ENCODE data around the gene ATAD3B.
"Not testable (repeated sequence)": the region's sequence is repeated elsewhere in the genome, so short reads cannot be mapped to it uniquely, and the experiment has no call there.

ATAD3B gene, protein sequence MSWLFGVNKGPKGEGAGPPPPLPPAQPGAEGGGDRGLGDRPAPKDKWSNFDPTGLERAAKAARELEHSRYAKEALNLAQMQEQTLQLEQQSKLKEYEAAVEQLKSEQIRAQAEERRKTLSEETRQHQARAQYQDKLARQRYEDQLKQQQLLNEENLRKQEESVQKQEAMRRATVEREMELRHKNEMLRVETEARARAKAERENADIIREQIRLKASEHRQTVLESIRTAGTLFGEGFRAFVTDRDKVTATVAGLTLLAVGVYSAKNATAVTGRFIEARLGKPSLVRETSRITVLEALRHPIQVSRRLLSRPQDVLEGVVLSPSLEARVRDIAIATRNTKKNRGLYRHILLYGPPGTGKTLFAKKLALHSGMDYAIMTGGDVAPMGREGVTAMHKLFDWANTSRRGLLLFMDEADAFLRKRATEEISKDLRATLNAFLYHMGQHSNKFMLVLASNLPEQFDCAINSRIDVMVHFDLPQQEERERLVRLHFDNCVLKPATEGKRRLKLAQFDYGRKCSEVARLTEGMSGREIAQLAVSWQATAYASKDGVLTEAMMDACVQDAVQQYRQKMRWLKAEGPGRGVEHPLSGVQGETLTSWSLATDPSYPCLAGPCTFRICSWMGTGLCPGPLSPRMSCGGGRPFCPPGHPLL

DNA sequence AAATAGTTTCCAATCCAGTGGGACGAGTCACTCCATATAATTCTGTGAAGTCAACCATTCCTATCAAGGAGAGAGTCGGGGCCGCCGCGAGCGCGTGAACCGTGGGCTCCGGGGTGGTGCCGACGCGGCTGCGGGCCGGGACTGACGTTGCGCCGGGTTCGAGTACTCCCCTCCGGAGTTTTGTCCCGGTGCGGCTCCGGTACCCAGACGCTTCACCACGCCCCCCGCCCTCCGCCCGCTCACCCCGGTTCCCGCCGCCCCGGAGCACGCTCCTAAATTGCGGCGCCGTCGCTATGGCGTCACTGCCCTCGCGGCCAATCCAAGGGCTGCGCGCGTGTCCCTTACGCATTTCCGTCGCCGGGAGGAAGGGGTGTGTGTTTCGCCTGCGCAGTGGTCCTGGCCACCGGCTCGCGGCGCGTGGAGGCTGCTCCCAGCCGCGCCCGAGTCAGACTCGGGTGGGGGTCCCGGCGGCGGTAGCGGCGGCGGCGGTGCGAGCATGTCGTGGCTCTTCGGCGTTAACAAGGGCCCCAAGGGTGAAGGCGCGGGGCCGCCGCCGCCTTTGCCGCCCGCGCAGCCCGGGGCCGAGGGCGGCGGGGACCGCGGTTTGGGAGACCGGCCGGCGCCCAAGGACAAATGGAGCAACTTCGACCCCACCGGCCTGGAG is at the start of gene ATAD3B:
ATAD3B (plus strand) TSS at position 377 of the 664 bp plus-strand sequence; CDS start at position 497, 120 bp downstream.
- in situ Hi-C loops (cut with MboI; ENCODE audit: low sequenced_read_pairs), result no loop called here

DNA sequence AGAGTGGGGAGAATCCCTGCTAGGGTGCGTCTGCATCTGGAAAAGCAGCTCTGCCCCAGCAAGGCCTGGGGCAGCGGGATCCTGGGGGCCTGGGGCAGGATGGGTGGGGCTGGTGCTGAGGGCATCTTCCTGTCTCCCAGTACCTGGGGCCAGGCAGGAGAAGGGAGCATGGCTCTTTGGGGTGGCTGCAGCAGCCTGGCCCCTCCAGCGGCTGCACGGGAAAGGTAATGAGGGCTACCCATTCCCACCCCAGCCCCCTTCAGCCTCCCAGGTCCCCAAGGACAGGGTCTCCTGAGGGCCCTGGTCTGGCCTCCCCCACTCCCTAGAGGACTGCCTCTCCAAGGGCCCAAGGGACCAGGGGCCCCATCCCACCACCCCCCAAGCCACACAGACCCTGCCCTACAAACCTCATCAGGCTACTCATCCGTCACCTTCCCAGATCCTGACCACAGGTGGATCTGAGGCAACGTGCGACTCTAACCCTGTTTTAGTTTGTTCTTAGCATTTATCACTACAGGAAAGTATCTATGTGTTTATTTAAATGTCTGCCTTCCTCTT is 49.6 kb upstream of the ATAD3B start:
- in situ Hi-C loops (cut with MboI; ENCODE audit: low sequenced_read_pairs), result no loop called here

DNA sequence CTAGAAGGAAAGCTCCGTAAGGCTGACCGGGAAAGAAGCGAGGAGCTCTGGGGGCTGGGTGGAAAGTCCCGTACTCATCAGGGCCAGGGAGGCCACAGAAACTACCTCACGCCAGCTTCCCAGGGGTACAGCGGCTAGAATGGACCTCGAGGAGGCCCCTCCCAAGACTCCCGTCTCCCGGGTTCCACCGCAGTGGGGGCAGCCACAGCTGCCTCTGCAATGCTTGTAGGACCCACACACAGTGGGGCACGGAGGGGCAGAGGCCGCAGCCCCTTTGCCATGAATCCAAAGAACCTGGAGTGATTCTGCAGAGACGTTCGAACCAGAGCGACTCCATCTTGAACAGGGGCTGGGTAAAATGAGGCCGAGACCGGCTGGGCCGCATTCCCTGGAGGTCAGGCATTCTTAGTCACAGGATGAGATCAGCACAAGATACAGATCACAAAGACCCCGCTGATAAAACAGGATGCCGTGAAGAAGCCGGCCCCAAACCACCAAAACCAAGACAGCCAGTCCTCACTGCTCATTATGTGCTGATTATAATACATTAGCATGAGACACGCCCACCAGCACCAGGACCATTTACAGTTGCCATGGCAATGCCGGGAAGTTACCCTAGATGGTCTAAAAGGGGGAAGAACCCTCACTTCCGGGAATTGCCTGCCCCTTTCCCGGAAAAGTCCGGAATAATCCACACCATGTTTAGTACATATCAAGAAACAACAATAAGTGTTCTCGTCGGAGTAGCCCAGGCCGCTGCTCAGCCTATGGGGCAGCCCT is 48.9 kb upstream of the ATAD3B start:
- in situ Hi-C loops (cut with MboI; ENCODE audit: low sequenced_read_pairs), result no loop called here

DNA sequence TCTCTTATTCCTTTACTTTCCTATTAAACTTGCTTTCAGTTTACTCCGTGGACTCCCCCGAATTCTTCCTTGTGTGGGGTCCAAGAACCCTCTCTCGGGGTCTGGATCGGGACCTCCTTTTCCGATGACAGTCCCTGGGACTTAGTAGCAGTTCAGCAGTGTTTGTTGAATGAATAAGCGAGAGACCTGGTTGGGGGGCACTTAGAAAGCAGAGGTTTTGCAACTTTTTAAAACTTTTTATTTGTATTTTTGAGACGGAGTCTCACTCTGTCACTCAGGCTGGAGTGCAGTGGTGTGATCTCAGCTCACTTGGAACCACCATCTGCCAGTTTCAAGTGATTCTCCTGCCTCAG is 48.3 kb upstream of the ATAD3B start:
- in situ Hi-C loops (cut with MboI; ENCODE audit: low sequenced_read_pairs), result no loop called here

DNA sequence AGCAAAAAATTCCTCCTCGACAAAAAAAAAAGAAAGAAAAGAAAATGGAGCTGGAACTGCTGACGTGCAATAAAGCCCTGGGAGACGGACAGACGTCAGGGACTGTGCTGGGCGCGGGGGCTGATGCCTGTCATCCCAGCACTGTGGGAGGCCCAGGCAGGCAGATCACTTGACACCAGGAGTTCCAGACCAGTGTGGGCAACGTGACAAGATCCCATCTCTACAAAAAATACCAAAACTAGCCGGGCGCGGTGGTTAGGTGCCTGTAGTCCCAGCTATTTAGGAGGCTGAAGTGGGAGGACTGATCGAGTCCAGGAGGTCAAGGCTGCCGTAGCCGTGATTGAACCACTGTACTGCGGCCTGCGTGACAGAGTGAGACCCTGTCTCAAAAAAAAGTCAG is 46.9 kb upstream of the ATAD3B start:
- in situ Hi-C loops (cut with MboI; ENCODE audit: low sequenced_read_pairs), result no loop called here

DNA sequence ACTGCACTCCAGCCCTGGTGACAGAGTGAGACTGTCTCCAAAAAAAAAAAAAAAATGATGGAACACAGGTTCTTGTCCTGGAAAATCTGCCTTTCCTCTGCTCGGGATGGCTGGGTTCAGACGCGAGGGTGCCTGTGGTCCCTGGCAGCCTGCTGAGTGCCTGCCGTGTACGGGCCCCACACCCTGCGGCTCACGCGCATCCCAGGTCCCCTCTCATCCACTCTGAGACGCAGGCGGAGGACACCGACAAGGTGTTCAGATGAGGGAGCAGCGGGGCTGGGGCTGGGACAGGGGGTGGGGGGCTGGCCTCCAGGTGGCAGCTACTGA is 46.2 kb upstream of the ATAD3B start:
- in situ Hi-C loops (cut with MboI; ENCODE audit: low sequenced_read_pairs), result no loop called here

DNA sequence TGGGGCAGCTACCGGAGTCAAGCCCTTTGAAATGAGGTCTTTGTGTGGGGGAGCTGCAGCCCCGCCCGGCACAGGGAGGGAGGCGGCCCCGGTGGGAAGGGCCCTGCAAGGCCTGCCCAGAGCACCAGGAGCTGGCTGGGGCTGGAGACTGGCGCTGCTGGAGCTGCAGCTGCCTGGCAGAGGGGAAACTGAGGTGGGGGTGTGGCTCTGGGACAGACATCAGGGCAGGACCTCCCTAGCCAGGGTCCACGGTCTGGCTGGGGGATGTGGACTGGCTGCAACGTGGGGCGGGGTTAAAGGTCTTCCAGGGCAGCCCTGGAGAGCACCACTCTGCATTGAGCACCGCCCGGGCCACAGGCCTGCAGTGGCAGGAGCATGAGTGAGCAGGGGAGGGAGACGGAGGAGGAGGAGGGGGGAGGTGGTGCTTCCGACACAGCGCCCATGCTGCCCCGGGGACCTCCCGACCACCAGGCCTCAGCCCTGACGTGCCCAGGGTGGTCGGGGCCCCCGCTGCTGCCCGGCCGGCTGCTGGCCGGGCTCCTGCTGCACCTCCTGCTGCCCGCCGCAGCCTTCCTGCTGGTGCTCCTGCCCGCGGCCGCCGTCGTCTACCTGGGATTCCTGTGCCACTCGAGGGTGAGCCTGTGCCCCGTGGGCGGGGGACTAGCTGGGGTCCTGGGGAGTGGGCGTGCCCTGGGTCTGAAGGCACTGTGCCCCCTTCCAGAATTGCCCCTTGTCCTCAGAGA is 45.6 kb upstream of the ATAD3B start:
- in situ Hi-C loops (cut with MboI; ENCODE audit: low sequenced_read_pairs), result no loop called here

DNA sequence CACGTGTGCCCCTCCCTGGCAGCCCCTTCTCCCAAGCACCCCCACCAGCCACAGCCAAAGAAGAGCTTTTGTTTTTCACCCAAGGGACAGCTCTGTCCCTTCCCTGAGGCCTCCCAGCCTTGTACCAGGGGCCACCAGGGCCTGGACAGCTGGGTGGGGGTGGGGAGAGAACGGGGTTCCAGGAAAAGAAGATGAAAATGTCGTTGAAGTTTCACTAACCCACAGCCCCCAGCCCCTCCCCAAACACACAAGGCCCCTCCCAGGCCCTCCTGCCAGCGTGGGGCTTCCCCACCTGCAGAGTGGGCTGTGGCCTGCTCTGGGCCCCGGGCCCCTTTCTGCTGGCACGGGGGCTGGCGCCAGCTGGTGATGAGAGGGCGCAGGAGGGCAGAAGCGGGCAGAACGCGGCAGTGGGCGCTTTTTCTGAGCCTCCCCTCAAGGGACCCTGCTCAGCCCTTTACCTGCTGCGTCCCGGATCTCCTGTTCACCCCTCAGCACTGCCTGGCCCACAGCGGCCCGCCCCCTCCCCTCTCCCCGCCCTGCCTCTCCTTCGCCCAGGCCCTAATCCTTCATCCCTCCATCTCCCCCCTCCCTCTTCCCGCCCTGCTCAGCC is 45.0 kb upstream of the ATAD3B start:
- in situ Hi-C loops (cut with MboI; ENCODE audit: low sequenced_read_pairs), result no loop called here

DNA sequence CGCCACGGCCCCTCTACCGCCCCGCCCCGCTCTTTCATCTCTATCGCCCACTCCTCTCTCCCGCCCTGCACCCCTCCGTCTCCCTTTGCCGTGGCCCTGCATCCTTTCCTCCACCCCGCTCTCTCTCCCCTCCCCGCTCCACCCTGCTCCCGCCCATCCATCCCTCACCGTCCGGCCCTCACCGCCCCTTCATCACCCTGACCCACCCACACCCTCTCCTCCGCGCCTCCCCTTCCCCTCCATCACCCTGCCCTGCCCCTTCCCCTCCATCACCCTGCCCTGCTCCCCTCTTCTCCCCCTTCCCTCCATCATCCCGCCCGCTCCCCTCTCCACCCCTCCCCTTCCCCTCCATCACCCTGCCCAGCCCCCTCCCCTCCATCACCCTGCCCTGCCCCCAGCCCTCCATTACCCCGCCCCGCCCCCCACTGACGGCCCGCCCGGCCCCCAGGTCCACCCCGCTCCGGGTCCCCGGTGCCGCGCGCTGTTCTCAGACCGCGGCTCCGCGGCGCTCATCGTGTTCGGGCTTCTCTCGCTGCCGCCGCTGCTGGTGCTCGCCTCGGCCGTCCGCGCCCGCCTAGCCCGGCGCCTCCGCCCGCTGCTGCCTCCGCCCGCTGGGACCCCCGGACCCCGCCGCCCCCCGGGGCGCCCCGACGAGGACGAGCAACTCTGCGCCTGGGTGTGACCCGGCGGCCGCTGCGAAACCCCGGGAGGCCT is 44.3 kb upstream of the ATAD3B start:
- in situ Hi-C loops (cut with MboI; ENCODE audit: low sequenced_read_pairs), result no loop called here

DNA sequence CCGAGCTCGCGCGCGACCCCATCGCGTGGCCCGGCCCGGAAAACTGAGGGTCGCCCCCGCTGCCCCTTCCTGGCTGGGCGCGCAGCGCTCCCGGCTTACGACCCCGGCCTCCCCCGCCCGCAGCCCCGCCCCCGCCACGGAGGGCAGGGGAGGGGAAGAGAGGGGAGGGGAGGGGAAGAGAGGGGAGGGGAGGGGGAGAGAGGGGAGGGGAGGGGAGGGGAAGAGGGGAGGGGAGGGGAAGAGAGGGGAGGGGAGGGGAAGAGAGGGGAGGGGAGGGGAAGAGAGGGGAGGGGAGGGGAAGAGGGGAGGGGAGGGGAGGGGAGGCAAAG is 43.8 kb upstream of the ATAD3B start:
- in situ Hi-C loops (cut with MboI; ENCODE audit: low sequenced_read_pairs), result no loop called here

DNA sequence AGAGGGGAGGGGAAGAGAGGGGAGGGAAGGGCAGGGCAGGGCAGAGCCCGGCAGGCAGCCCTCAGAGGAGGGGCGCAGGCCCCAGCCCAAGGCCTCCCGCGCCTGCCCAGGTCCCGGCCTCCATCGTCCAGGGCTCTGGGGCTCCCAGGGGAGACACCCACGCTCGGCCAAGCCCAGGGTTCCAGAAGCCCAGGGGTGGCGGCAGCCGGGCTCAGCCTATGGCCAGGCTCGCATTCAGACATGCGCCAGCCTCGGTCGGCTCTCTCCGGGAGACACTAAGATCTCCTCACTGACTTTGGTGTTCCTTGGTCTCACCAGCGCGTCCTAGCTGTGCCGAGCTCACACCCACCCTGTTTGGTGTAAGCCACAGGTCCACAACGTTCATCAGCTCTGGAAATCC is 43.4 kb upstream of the ATAD3B start:
- in situ Hi-C loops (cut with MboI; ENCODE audit: low sequenced_read_pairs), result no loop called here

DNA sequence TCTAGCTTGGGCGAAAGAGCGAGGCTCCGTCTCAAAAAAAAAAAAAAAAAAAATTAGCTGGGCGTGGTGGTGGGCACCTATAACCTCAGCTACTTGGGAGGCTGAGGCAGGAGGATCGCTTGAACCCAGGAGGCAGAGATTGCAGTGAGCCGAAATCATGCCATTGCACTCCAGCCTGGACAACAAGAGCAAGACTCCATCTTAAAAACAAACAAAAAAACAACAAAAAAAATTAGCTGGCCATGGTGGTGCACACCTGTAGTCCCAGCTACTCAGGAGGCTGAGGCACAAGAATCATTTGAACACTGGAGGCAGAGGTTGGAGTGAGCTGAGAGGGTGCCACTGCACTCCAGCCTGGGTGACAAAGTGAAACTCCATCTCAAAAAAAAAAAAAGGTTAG is 42.6 kb upstream of the ATAD3B start:
- in situ Hi-C loops (cut with MboI; ENCODE audit: low sequenced_read_pairs), result not testable (repeated sequence)

DNA sequence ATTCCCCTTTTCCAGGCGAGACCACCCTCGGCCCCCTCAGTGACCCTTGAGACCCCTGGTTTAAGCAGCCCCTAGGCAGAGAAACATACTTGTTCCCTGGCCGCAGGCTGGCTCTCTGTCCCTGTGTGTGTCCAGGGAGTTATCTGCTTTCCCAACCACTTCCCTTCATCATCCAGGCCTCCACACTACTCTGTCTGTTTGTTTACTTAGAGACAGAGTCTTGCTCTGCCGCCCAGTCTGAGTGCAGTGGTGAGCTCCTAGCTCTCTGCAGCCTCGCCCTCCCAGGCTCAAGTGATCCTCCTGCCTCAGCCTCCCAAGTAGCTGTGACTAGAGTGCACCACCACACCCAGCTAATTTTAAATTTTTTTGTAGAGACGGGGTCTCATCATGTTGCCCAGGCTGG is 41.9 kb upstream of the ATAD3B start:
- in situ Hi-C loops (cut with MboI; ENCODE audit: low sequenced_read_pairs), result no loop called here

DNA sequence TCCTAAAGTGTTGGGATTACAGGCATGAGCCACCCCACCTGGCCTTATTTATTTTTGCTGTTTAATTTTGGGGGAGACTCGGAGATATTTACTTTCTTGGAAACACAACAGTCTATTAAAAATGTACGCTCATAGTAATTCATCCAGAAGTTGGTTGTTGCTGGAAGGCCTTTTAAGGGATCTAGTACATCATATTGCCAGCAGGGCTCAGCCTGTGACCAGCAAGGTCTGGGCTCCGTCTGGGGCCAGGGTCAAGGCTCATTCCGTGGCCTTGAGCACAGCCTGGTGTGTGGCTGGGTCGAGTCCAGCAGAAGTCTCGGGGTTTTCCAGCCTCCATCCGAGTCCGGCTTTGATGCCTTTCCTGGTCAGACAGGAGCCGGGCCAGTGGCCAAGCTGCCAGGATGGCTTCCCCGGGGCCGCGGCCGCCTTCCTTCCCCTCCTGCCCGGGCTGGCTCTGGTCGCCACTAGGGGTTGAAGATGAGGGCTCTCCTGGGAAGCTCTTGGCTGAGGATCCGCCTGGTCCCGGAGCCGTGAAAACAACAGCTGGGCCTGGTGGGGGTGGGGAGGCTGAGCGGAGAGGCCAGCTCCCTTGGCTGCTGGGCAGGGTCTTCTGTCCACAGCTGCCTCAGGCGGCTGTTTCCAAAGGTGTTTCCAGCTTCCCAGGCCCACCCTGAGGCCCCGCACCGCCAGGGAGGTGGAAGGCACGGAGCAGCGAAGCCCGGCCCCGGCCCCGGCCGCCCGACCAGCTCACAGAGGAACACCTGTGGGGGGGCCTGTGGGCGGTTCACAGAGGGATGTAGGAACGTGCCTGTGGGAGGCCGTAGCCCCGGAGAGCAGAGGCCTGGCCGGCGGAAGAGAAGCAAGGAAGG is 41.2 kb upstream of the ATAD3B start:
- in situ Hi-C loops (cut with MboI; ENCODE audit: low sequenced_read_pairs), result no loop called here

DNA sequence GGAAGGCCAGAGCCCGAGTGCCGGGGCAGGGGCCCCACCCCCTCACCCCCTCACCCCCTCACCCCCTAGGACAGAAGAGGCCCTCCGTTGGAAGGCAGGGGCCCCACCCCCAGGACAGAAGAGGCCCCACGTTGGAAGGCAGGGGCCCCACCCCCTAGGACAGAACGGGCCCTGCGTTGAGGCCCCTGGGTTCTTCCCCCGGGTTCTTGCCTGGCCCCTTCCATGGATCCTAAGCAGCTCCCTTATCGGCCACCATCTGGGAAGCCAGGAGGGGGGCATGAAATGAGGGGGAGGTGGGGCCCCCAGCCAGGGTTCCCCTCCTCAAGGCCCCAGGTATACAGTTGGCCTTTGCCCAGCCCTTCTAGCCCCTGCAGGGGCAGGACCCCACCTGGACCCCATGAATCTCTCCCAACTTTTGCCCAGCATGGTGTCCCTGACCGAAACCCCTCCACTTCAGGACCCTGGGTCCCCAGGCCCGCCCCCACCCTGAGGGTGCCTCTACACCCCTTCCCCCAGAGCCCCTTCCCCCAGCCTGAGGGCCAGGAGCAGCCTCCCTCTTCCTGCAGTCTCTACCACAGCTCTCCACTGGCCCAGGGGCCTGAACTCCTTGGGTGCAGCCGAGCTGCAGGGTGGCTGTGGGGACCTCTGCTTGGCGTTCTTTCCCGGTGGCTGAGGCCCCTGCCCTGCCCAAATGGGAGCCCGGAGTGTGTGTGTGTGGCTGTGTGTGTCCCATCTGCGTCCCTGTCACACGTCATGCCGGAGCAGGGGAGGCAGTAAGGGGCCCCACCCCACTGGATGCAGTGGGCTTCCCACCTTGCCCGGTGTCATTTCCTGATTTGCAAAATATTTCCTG is 40.3 kb upstream of the ATAD3B start:
- in situ Hi-C loops (cut with MboI; ENCODE audit: low sequenced_read_pairs), result no loop called here

DNA sequence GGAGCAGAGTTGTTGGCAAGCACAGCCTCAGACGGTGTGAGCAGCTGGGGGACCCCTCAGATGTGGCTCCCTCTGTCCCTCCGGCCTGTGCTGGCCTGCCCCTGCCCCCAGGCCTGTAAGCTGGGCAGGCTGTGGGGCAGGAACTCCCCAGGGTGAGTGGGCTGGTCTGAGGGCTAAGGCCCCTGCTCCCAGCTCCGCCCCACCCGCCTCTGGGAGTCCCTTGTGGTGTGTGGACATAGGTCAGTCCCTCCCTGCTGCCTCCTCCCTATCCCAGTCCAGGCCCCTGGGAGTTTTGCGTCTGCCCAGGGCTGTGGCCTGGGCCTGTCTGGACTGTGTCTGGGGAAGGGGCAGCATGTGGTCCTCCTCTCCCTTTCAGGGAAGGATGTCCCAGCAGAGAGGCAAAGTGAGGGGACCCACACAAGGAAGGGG is 39.7 kb upstream of the ATAD3B start:
- in situ Hi-C loops (cut with MboI; ENCODE audit: low sequenced_read_pairs), result no loop called here

DNA sequence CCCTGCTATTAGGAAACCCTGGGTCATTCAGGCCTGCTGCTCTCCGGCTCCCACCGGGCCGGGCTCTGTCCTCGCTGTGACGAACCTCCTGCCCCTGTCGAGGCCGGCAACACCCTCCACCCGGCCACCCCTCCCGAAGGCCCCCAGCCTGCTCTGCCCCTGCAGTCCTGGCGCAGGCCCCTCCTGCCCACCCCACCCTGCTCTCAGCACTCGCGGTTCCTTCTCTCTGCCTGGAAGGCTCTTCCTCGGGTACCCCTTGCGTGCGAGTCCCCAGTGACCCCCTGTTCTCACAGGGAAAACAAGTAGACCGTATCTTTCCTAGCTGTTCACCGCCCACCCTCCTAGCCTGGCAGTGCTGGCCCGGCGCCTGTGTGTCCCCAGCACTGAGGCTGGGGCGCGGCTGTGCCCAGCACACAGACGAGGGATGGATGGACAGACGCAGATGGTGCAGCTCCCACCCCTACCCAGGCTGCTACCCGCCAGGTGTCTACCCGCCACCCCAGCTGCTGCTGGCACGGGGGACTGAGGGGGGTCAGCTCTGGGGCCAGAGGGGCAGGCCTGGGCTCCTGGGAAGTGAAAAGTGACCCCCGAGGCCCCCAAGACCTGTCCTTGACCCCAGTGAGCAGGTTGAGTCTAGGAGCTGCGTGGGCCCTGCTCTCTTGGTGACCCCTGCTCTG is 39.2 kb upstream of the ATAD3B start:
- in situ Hi-C loops (cut with MboI; ENCODE audit: low sequenced_read_pairs), result no loop called here

Data from HL-60/S4 treated with retinoic acid at 250 ng/mL for 4 days and 3 days (cell line).